HepG2 (cell line): ENCODE results near the gene RNF6. TPM values are rescaled to one million over a fixed set of nuclear protein-coding genes. Genes with fewer than 3 reads are reported as not detected.

Source experiments
- ADNP ChIP-seq: sonication (generic); formaldehyde crosslinking; IDR thresholded peaks from 2 replicates; pipeline ENCODE4 v1.4.0; 2020; ENCODE audit warnings: missing genetic modification reagents
- ASH2L ChIP-seq: fragments of 300-600, 200-600 bp; sonication (generic); IDR thresholded peaks from 2 replicates; pipeline ENCODE4 v1.7.0; 2017; ENCODE audit warnings: low read depth, mild to moderate bottlenecking, moderate library complexity, mixed read lengths, low read length; ENCODE audit not compliant: insufficient read length
- ATM ChIP-seq: fragments of 450-650 bp; IDR thresholded peaks from 2 replicates; pipeline ENCODE4 v1.7.1; 2017; ENCODE audit warnings: mild to moderate bottlenecking, borderline replicate concordance
- MZF1 ChIP-seq: sonication (generic); formaldehyde crosslinking; IDR thresholded peaks from 2 replicates; pipeline ENCODE4 v1.8.1; 2023; ENCODE audit warnings: mild to moderate bottlenecking, missing genetic modification reagents, borderline replicate concordance
- NKX3-1 ChIP-seq: sonication (generic); formaldehyde crosslinking; IDR thresholded peaks from 2 replicates; pipeline ENCODE4 v1.5.0; 2020; ENCODE audit warnings: missing genetic modification reagents
- POLR2G ChIP-seq: fragments of 200-400 bp; formaldehyde crosslinking; IDR thresholded peaks from 2 replicates; pipeline ENCODE4 v1.6.1; 2018; ENCODE audit warnings: mild to moderate bottlenecking, low read depth, low read length, moderate library complexity
- TEAD2 ChIP-seq: sonication (generic); formaldehyde crosslinking; IDR thresholded peaks from 2 replicates; pipeline ENCODE4 v1.9.0; 2021; ENCODE audit warnings: missing genetic modification reagents
- TMF1 ChIP-seq: sonication (generic); formaldehyde crosslinking; IDR thresholded peaks from 2 replicates; pipeline ENCODE4 v1.8.1; 2022; ENCODE audit warnings: low read depth, missing genetic modification reagents
- XRCC5 ChIP-seq: fragments of 200-400 bp; formaldehyde crosslinking; optimal IDR thresholded peaks from 2 replicates; pipeline ENCODE3; 2017; ENCODE audit warnings: mild to moderate bottlenecking, low read length
- ZNF136 ChIP-seq: sonication (generic); formaldehyde crosslinking; IDR thresholded peaks from 2 replicates; pipeline ENCODE4 v1.8.1; 2022; ENCODE audit warnings: low read depth, mild to moderate bottlenecking, moderate library complexity, missing genetic modification reagents
- ZNF33A ChIP-seq: sonication (generic); formaldehyde crosslinking; IDR thresholded peaks from 2 replicates; pipeline ENCODE4 v1.5.1; 2020; ENCODE audit warnings: missing genetic modification reagents, mild to moderate bottlenecking, moderate library complexity, borderline replicate concordance
- ZNF703 ChIP-seq: sonication (generic); formaldehyde crosslinking; IDR thresholded peaks from 2 replicates; pipeline ENCODE4 v1.5.1; 2020; ENCODE audit warnings: missing genetic modification reagents, mild to moderate bottlenecking, moderate library complexity, borderline replicate concordance
- ZNF816 ChIP-seq: sonication (generic); formaldehyde crosslinking; IDR thresholded peaks from 2 replicates; pipeline ENCODE4 v1.8.0; 2022; ENCODE audit warnings: missing genetic modification reagents, mild to moderate bottlenecking, borderline replicate concordance
- polyA plus RNA-seq, 8 experiments: library from polyadenylated mRNA; depleted of rRNA in 3 of 8; stranded (reverse) in 7 of 8; unstranded in 1 of 8; fragments of >200 nt; fragmentation: Illumina TruSeq in 4 of 8; extraction: Trizol in 4 of 8; gene quantifications; 2 replicates each; pipeline versions ENCODE4 v1.2.1 to v1.2.3, GENCODE V29; 2011 to 2016; ENCODE audit warnings: low read depth in 4 of 8, missing spikeins in 1 of 8, mixed read lengths in 1 of 8; ENCODE audit not compliant: insufficient read depth in 1 of 8
- total RNA-seq, 5 experiments: library from RNA; depleted of rRNA; stranded (reverse); fragments of >200 nt; fragmentation: Illumina TruSeq; extraction: Trizol; gene quantifications; 2 replicates each; pipeline ENCODE4 v1.2.3, GENCODE V29; 2016; ENCODE audit warnings: low read depth in 1 of 5
- TF ChIP-seq, protein P1 (sequence below): sonication (generic); formaldehyde crosslinking; IDR thresholded peaks from 2 replicates; pipeline ENCODE4 v1.4.0; 2020; ENCODE audit warnings: missing genetic modification reagents
- TF ChIP-seq, protein P2 (sequence below): sonication (generic); formaldehyde crosslinking; IDR thresholded peaks from 2 replicates; pipeline ENCODE4 v1.5.0; 2020; ENCODE audit warnings: missing genetic modification reagents, mild to moderate bottlenecking, borderline replicate concordance
- TF ChIP-seq, protein P3 (sequence below): sonication (generic); formaldehyde crosslinking; IDR thresholded peaks from 2 replicates; pipeline ENCODE4 v1.4.0; 2020; ENCODE audit warnings: mild to moderate bottlenecking, low read depth, missing genetic modification reagents
- TF ChIP-seq, protein P4 (sequence below): sonication (generic); formaldehyde crosslinking; IDR thresholded peaks from 2 replicates; pipeline ENCODE4 v1.4.0; 2020; ENCODE audit warnings: missing genetic modification reagents

RNF6 gene
- total and polyA plus RNA-seq, 2 of the 13 experiments (the other 11 are each of a cell fraction or from before 2014, with no cell fraction given): 14.6 to 36.8 TPM

DNA sequence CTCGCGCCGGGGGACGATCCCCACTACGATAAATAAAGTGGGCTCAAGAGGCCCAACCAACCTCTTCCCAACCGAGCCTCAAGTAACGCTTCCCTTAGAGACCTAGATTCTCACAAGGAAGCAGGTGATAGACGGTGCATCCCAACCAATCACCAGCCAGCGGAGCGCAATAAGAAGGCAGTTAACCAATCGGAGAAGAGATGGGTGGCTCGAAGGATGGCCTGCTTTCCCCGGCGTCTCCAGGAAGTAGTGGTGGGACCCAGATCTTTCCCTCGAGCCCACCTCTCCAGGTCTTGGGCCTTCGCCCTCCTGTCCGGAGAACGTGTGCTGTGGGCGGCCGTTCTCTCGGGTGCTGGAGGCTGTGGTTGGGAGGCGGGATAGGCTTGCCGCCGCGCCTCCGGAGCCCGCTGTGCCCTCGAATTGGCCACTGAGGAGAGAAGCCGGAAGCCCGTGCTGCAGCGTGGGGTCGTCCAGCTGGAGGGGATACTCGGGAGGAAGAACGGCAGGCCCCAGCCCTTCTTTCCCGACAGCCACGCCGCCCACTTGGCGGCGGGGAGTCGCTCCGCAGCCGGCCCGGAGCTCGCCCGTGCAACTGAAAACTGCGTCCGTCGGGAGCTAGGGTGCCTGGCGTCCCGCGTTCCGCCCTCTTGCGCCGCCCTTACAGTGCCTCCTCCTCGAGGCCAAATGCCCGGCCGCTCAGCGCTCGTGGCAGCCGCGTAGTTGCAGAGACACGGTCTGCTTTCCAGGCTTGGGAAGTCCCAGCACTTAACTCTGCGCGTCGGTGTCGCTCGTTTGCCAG lies at the start of gene RNF6 (continued):
- TF ChIP-seq ZNF33A (CRISPR knock-in tag) (peak; percentile 64; the same call in 1 of the 2 replicates), ZNF136 (CRISPR knock-in tag) (peak; percentile 24; the same call in 1 of the 2 replicates), POLR2G (peak; percentile 84), ZNF703 (CRISPR knock-in tag) (no peak), XRCC5 (peak; percentile 85), TEAD2 (CRISPR knock-in tag) (no peak), TMF1 (CRISPR knock-in tag) (0 out of 2 replicates have a peak, but pooled peaks have one; percentile 48), ZNF816 (CRISPR knock-in tag) (peak; percentile 86), NKX3-1 (CRISPR knock-in tag) (0 out of 2 replicates have a peak, but pooled peaks have one; percentile 50), ATM (no peak), ASH2L (peak; percentile 98), ADNP (CRISPR knock-in tag) (no peak), MZF1 (CRISPR knock-in tag) (no peak)
- TF ChIP-seq, protein P1, sequence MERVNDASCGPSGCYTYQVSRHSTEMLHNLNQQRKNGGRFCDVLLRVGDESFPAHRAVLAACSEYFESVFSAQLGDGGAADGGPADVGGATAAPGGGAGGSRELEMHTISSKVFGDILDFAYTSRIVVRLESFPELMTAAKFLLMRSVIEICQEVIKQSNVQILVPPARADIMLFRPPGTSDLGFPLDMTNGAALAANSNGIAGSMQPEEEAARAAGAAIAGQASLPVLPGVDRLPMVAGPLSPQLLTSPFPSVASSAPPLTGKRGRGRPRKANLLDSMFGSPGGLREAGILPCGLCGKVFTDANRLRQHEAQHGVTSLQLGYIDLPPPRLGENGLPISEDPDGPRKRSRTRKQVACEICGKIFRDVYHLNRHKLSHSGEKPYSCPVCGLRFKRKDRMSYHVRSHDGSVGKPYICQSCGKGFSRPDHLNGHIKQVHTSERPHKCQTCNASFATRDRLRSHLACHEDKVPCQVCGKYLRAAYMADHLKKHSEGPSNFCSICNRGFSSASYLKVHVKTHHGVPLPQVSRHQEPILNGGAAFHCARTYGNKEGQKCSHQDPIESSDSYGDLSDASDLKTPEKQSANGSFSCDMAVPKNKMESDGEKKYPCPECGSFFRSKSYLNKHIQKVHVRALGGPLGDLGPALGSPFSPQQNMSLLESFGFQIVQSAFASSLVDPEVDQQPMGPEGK: no peak
- TF ChIP-seq, protein P2, sequence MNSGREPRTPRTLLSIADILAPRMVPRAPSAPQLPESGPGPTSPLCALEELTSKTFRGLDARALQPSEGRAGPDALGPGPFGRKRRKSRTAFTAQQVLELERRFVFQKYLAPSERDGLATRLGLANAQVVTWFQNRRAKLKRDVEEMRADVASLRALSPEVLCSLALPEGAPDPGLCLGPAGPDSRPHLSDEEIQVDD (CRISPR knock-in tag): 0 out of 2 replicates have a peak, but pooled peaks have one; percentile 56
- TF ChIP-seq, protein P3, sequence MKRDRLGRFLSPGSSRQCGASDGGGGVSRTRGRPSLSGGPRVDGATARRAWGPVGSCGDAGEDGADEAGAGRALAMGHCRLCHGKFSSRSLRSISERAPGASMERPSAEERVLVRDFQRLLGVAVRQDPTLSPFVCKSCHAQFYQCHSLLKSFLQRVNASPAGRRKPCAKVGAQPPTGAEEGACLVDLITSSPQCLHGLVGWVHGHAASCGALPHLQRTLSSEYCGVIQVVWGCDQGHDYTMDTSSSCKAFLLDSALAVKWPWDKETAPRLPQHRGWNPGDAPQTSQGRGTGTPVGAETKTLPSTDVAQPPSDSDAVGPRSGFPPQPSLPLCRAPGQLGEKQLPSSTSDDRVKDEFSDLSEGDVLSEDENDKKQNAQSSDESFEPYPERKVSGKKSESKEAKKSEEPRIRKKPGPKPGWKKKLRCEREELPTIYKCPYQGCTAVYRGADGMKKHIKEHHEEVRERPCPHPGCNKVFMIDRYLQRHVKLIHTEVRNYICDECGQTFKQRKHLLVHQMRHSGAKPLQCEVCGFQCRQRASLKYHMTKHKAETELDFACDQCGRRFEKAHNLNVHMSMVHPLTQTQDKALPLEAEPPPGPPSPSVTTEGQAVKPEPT (CRISPR knock-in tag): peak; percentile 29; the same call in 1 of the 2 replicates
- TF ChIP-seq, protein P4, sequence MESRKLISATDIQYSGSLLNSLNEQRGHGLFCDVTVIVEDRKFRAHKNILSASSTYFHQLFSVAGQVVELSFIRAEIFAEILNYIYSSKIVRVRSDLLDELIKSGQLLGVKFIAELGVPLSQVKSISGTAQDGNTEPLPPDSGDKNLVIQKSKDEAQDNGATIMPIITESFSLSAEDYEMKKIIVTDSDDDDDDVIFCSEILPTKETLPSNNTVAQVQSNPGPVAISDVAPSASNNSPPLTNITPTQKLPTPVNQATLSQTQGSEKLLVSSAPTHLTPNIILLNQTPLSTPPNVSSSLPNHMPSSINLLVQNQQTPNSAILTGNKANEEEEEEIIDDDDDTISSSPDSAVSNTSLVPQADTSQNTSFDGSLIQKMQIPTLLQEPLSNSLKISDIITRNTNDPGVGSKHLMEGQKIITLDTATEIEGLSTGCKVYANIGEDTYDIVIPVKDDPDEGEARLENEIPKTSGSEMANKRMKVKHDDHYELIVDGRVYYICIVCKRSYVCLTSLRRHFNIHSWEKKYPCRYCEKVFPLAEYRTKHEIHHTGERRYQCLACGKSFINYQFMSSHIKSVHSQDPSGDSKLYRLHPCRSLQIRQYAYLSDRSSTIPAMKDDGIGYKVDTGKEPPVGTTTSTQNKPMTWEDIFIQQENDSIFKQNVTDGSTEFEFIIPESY (CRISPR knock-in tag): no peak
